ENCODE measurements around the gene HDAC5.
"Not testable (repeated sequence)": the region's sequence is repeated elsewhere in the genome, so short reads cannot be mapped to it uniquely, and the experiment has no call there.

Gene HDAC5

DNA sequence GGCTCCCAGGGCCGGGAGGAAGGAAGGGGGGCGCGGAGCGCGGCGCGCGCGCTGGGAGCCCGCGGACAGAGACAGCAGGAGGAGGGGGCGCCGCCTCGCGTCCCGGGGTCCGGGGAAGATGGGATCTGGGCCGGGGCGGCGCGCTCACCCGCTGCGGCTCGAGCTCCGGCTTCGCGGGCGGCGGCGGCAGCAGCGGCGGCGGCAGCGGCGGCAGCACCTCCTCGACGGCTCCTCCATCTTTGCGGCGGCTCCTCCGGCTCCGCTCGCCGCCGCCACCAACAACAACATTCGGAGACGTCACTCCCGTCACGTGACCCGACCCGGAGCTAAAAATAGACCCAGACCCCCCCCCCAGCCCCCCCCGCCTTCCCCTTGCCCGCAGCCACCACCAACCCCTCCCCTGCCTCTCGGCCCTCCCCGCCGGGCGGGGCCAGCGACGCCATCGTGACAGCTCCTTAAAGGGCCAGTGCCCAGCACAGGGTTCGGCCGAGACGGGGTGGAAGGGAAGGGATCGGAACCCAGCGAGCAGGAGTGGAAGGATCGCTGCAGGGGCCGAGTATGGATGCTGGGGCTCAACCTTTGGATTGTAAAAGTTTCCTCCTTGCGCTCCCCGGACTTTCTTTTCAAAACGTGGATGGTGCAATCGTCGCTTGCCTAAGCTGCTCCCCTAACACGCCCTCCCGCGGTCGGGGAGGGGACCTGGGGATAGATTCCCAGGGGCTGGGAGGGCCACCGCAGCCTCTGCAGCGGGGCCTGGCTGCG is at the start of gene HDAC5:
Gene HDAC5, minus strand, starts transcription at position 286 of the 762 bp plus-strand sequence. CDS start 6,126 bp downstream, outside the sequence.
- DNase-seq (ENCODE audit: low read depth), result peak; percentile 94

DNA sequence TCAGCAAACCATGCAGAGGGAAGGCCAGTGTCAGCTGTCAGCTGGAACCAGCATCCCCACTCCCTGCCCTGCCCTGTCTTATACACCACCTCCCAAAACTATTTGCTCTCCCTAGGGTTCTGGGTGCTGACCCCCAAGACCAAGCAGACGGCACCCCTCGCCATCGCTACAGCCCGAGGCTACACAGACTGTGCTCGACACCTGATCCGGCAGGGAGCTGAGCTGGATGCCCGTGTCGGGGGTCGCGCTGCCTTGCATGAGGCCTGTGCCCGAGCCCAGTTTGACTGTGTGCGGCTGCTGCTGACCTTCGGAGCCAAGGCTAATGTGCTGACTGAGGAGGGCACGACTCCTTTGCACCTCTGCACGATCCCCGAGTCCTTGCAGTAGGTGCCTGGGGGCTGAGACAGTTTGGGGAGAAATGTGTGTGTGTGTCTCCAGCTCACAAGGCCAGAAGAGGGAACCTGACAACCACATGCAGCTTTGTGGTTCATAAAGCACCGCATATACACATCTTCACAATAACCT is 48.6 kb upstream of the HDAC5 start:
- DNase-seq (ENCODE audit: low read depth), result no peak

DNA sequence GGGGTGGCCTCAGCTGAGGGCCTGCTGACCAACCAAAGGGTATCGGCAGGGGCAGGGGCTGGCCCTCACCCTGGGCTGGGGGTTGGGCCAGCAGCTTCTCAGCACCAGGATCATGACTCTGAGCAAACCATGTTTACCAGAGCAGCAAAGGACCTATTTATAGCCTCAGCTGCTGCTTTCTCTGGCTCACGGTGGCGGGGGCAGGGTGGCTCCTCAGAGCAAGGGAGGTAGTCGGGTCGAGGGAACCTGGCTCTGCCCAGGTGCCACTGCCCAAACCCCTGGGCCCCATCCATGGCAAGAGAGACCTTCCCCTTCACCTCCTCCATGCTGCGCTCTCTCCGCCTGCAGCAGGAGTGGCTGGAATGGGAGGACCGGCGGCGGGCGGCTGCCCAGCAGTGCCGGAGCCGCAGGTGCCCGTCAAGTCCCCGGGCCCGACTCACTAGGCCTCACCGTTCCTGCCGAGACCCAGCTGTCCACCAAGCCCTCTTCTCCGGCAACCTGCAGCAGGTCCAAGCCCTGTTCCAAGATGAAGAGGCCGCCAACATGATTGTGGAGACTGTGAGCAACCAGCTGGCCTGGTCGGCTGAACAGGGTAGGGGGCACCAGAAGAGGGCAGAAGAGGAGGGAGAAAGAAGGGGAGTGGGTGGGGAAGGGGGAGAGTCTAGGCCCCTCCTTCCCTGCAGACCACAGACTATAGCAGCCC is 47.2 kb upstream of the HDAC5 start, which contains the start of gene ASB16:
Gene ASB16, plus strand, starts transcription at position 206 of the 703 bp plus-strand sequence. Its CDS starts 86 bp downstream, at position 292.
- DNase-seq (ENCODE audit: low read depth), result no peak

DNA sequence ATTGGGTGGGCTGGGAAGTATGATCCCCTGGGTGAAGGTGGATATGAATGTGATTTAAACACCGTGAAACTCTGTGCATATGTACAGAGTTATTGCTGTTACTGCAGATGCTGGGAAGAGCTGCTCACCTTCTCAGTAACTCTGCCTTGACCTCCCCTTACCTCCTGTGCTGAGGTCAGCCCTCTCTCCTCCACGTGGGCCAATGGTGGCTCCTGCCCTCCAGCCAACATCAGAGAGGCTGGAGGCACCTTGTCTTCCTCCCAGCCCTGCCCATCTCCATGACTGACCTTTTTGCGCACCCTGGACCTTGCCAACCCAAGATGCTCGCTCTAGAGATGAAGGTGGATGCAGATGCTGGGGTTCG is 46.7 kb upstream of the HDAC5 start:
- DNase-seq (ENCODE audit: low read depth), result no peak

DNA sequence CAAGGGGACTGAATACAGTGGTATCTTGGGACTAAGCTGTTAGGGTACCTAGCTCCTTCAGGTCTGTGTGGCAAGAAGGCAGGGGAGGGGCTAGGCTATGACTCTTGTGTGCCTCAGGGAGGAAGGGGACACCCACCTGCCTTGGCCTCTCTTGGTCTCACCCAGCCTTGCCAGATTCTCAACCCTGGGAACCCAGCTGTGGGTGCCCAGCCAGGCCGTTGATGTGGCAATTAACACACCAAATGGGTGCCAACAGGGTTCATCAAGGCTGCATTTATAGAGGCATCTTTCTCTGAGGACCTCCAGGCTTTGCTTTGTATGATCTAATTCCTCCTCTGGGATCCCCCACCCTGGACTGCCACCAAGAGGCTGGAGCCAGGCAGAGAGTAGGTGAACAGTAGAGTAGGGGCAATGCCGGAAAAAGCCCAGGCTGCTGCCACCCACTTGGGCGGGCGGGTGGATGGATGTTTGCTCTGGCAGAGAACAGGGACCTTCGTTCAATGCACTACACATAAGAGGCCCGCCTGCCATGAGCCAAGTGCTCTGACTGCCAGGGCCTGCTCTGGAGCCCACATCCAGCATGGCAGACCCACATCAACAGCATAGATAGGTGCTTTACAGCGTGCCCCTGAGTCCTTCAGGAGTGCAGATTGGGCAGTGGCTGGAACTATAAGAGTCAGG is 43.9 kb upstream of the HDAC5 start:
- no peak for DNase-seq (ENCODE audit: low read depth)

DNA sequence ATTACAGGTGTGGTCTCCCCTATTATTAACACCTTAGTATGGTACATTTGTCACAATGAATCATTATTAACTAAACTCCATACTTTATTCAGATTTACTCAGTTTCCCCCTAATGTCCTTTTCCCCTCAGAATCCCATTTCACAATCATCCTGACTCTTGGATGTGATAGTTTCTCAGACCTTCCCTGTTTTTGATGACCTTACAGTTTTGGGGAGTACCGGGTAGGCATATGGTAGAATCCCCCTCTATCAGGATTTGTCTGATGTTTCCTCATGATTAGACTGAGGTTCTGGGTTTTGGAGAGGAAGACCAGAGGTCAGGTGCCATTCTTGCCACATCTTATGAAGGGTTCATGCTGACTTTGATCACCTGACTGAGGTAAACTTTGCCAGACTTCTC is 41.0 kb upstream of the HDAC5 start:
- no peak for DNase-seq (ENCODE audit: low read depth)

DNA sequence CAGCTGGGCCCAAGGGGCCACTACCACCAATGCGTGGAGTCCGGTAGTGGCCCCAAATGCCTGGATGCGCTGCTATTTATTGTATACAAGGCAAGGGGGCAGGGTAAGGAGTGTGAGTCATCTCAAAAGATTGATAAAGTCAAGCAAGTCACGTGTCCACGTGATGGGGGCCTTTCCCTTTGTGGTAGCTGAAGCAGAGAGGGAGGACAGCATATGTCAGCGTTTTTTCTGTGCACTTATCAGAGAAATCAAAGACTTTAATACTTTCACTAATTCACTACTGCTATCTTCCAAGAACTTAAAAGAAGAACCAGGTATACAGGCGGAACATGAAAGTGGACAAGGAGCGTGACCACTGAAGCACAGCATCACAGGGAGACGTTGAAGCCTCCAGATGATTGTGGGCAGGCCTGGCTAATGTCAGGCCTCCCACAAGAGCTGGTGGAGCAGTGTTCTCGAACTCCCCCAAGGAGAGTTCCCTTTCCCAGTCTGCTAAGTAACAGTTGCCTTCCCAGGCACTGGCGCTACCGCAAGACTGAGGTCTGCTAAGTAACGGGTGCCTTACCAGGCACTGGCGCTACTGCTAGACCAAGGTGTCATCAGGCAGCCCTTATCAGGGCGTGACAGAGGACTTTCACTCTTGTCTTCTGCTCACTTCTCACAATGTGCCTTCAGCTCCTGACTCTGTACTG is 36.2 kb upstream of the HDAC5 start:
- no peak for DNase-seq (ENCODE audit: low read depth)

DNA sequence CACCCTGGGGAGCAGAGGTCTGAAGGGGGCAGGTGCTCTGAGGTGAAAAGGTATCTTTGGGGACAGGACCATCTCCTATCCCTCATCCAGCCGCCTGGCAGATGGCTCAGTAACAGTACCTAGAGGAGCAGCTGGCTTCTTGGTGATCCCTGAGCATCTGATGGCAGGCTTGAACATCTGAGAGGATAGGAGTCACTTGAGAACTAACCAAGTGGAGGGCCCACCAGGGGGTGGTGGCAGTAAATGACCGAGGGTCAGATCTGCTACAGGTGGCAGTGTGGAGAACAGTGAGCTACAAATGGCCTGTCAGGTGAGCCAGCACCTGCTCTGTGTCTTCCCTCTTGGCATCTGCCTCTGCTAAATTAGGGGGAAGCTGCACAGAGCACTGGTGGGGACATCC is 32.0 kb upstream of the HDAC5 start:
- no peak for DNase-seq (ENCODE audit: low read depth)

DNA sequence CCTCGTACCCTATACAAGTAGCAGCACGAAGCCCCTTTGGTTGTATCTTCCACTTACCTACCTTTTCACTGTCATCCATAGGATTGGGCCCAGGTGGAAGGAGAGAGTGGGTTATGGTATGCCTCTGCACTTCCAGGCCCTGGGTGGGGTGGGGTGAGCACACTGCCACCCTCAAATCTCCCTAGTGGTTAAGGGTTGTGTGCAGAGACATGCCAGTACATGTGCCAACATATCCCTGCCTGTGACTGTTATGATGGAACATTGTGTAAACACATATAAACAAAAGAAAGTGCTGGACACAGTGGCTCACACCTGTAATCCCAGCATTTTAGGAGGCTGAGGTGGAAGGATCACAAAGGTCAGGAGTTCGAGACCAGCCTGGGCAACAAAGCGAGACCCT is 29.4 kb upstream of the HDAC5 start:
- DNase-seq (ENCODE audit: low read depth), result no peak

DNA sequence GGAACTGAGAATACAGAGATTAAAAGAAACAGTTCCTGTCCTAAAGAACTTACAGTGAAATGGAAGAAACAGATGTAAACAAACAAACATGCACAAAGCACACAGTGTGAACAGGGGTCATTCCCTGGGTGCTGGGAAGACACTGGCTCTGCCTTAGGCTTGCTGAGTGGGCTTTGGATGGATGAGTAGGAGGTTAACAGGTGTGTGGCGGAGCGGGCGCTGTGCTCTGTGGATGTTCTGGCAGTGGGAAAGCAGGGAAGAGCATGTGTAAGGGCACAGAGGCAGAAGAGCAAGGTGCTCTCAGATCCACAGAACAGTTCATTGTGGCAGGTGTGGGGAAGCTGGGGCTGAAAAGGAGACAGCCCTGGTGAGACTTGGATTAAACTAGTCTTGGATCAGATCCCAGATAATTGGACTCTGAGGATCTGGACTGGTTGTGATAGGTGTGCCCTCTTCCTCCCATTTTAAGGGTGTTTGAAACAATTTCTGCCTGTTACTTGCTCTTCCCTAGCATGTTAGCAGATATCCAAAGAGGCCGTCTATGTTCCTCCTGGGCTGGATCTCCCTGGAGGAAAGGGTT is 26.4 kb upstream of the HDAC5 start:
- DNase-seq (ENCODE audit: low read depth), result no peak

DNA sequence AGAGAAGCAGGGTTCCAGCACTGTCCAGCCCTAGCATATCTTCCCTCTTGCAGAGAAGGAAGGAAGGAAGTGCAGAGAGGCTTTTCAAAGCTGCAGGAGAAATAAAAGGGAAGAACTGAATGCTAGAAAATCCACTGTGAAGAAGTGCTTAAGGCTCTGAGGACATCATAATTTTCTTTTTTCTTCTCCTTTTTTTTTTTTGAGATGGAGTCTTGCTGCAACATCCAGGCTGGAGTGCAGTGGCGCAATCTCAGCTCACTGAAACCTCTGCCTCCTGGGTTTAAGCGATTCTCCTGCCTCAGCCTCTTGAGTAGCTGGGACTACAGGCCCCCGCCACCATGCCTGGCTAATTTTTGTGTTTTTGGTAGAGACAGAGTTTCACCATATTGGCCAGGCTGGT is 25.6 kb upstream of the HDAC5 start:
- not testable (repeated sequence) for DNase-seq (ENCODE audit: low read depth)

DNA sequence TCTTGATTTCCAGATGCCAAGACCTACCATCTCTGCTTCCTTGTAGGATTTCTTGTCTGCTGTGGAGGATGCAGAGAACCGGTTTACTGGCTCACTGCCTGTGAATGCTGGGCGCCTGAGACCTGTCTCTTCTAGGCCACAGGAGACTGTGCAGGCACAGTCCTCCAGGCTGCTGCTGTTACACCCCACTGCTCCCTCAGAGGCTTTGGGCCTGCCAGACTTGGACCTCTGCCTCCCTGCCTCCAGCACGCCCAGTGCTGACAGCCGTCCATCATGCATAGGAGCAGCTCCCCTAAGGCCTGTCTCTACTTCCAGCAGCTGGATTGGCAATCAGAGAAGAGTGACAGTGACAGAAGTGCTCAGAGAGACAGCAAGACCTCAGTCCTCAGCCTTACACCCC is 24.4 kb upstream of the HDAC5 start:
- DNase-seq (ENCODE audit: low read depth), result no peak

DNA sequence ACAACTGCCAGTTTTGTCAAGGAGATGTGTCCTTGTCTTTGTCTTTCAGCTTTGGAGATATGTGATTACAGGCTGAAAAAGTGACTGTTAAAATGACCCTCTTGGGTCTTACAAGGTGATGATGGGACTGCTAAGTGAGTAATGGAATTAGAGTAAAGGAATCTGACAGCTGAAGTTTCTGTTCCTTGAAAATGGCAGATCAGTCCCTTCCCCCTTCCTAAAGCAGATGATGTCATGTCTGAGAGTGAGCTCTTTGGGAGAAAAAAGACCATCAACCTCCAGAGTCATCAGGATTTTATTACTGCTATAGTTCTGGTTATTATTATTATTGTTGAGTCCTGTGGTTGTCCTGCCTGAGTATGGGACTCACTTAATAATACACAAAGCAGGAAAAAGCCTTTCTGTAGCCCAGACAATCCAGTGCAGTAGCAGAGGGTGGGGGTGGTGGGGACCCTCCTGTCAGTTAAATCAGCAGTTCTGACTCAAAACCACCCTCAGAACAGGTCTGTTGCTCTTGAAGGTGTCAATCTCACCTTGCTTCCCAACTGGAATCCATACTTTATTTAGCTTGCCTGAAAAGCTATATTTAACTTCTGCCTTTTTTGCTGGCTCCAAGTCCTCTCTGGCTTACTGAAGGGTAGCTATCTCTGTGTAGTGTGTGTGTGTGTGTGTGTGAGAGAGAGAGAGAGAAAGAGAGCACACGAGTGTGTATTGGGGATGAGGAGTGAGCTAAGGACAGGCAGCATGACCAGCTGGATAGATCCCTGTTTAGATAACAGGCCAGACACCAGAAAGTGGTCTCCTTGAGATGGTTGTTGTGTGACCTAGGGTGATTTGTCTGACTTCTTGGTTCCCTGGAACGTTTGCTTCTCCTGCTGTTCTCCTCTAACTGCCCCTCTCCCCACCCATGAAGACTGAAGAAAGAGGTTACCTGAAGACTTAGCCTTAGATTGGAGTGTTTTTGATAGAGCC is 23.2 kb upstream of the HDAC5 start:
- no peak for DNase-seq (ENCODE audit: low read depth)

DNA sequence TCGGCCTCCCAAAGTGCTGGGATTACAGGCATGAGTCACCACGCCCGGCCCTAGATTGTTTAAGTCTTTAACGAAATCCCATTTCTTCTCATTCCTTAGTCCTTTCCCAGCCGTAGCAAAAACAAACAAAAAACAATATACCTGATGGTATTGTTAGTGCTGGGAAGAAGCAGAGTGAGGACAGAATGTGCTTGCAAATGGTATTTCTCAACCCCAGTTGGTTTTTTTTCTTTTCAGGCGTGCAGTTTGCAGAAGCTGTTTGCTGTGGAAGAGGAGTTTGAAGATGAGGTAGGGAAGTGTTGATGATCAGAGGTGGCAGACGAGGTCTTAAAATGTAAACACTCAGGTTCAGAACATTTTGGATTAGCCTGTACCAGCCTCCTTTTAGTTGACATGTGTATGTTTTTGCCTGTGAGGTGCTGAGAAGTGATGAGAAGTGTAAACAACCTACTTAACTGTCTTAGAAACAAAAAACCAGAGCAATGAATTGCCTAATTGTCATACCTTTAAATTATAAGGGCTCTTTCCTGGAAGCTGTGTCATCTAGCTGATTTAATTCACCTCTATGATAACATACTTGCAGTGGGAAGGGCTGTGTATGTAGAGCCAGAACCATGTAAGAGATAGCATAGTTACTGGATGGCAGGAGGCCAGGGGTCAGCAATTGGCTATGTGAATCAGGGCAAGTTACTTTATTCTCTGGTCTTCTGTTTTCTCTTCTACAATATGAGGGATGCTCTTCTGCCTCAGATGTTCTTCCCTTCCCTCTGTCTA is 21.7 kb upstream of the HDAC5 start:
- DNase-seq (ENCODE audit: low read depth), result no peak

DNA sequence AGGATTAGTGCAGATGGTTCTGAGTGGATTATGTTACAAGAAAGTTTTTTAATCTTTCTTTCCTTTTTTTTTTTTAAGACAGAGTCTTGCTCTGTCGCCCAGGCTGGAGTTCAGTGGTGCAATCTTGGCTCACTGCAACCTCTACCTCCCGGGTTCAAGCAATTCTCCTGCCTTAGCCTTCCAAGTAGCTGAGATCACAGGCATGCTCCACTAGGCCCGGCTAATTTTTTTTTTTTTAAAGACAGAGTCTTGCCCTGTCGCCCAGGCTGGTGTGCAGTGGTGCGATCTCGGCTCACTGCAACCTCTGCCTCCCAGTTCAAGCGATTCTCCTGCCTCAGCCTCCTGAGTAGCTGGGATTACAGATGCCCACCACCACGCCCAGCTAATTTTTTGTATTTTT is 20.5 kb upstream of the HDAC5 start:
- DNase-seq (ENCODE audit: low read depth), result not testable (repeated sequence)

DNA sequence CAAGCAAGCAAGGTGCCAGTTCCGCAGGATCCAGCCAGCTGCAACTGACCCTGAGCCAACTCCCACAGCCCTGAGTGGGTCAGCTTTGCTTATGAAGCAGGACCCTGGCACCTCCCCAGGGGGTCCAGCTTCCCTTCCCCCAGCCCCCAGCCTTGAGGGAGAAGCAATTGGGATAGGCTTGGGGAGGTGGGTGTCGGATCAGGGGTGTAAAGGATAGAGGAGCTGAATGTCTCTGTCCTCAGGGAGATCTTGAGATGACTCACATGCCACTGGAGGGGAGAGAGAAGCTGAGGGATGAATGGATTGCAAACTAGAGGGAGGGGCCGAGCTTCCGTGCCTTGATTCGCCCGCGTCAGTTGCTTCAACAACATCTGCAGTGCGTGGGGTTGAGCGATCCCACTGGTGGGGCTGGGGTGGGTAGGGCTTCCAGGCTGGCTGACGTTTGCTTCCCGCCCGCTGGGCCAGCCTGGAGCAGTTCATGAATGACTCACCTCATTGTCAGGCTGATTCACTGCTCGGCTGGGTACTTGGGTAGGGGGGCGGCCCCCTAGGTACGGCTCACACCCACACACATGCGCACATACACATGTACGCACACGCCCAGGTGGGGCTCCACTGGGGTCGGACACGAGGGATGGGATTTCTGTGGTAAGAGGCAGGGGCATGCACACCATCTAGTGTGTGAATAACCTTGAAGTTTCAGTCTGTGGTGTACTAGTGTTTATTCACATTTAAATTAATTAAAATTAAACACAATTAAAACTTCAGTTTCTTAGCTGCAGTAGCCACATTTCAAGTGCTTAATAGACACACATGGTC is 14.7 kb upstream of the HDAC5 start:
- DNase-seq (ENCODE audit: low read depth), result peak; percentile 75

DNA sequence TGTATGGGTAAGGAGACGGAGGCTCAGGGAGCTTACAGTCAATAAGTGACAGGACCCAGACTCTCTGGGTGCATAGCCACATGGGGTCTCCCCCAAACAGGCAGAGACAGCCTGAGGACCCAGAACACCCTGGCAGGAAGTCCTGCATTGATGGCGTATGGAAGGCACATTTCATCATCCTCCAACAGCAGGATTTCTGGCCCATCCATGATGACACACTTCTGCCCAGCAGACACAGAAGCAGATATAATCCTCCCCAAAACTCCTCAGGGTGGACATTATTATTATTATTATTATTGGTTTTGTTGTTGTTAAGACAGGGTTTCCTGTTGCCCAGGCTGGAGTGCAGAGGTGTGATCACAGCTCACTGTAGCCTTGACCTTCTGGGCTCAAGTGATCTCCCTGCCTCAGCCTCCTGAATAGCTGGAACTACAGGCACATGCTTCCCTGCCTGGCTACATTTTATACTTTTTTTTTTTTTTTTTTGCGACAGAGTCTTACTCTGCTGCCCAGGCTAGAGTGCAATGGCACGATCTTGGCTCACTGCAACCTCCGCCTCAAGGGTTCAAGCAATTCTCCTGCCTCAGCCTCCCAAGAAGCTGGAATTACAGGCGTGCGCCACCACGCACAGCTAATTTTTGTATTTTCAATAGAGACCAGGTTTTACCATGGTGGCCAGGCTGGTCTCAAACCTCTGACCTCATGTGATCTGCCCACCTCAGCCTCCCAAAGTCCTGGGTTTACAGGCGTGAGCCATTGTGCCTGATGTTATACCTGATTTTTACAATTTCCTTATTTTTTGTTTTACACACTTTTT is 11.5 kb upstream of the HDAC5 start:
- DNase-seq (ENCODE audit: low read depth), result no peak

DNA sequence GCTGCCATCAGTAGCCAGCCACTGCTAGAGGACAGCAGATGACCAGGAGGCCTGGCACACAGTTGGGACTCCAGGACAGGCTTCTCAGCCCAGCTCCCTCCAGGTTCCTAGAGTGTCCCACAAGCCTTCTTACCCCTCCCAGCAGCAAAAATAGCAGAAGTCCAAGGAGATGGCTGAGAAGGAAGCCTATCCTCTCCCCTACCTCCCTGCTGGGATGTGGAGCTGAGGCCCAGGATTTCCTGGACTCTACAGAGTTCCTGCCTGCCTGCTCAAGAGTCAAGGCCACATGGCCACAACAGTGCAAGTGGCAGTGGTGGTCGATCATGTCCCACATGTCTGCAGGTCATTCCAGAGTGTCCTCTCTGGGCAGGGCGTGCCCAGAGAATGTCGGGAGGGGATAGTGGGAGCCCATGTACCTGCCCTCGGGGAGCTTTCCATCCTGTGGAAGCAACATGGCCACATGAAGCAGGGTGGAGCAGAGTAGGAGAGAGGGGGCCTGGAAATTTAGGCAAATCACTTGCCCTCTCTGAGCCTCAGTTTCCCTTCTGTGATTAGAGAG is 10.6 kb upstream of the HDAC5 start:
- DNase-seq (ENCODE audit: low read depth), result no peak
